Measurements from ENCODE around the gene NBEAL2.
A peak's percentile ranks its signal among the peaks of the same experiment; 100 is the strongest.

The NBEAL2 gene

GRCh38 chr3:46946856-46947545, 32.5 kb upstream of the NBEAL2 start:
- no peak for DNase-seq (ENCODE audit: low read depth)
- no peak overlapping the region for H3K4me3 ChIP-seq (ENCODE audit: low read depth, low read length)
- TF ChIP-seq CTCF (IDR thresholded peaks at IDR 0.05; ENCODE audit: insufficient read depth, low read depth, low read length, missing control alignments): no peak

GRCh38 chr3:46947546-46947901, 31.9 kb upstream of the NBEAL2 start:
- no peak overlapping the region for H3K4me3 ChIP-seq (ENCODE audit: low read depth, low read length)
- no peak for DNase-seq (ENCODE audit: low read depth)
- no peak for TF ChIP-seq CTCF (IDR thresholded peaks at IDR 0.05; ENCODE audit: insufficient read depth, low read depth, low read length, missing control alignments)

GRCh38 chr3:46947981-46948791, 31.3 kb upstream of the NBEAL2 start:
- H3K4me3 ChIP-seq (ENCODE audit: low read depth, low read length): no peak overlapping the region
- DNase-seq (ENCODE audit: low read depth): peak; percentile 26

GRCh38 chr3:46948830-46949671, 30.4 kb upstream of the NBEAL2 start:
- no peak overlapping the region for H3K4me3 ChIP-seq (ENCODE audit: low read depth, low read length)
- no peak for TF ChIP-seq CTCF (IDR thresholded peaks at IDR 0.05; ENCODE audit: insufficient read depth, low read depth, low read length, missing control alignments)
- peak; percentile 68 for DNase-seq (ENCODE audit: low read depth)

More at GRCh38 chr3:46947981-46948791, 31.3 kb upstream of the NBEAL2 start:
- TF ChIP-seq CTCF (IDR thresholded peaks at IDR 0.05; ENCODE audit: insufficient read depth, low read depth, low read length, missing control alignments): no peak

GRCh38 chr3:46950177-46950576, 29.3 kb upstream of the NBEAL2 start:
- DNase-seq (ENCODE audit: low read depth): no peak
- no peak for TF ChIP-seq CTCF (IDR thresholded peaks at IDR 0.05; ENCODE audit: insufficient read depth, low read depth, low read length, missing control alignments)
- H3K4me3 ChIP-seq (ENCODE audit: low read depth, low read length): no peak overlapping the region

- no peak overlapping the region for H3K4me3 ChIP-seq (ENCODE audit: low read depth, low read length)
- no peak for TF ChIP-seq CTCF (IDR thresholded peaks at IDR 0.05; ENCODE audit: insufficient read depth, low read depth, low read length, missing control alignments)
- no peak for DNase-seq (ENCODE audit: low read depth)
These were observed 28.7 kb upstream of the NBEAL2 start for GRCh38 chr3:46950650-46951241.

Data from GM12865 (cell line).